IMR-90 (cell line): ENCODE measurements around the gene TEAD4. TPM values are rescaled to one million over a fixed set of nuclear protein-coding genes. Genes with fewer than 3 reads are reported as not detected.

ENCODE experiments used
- ATAC-seq: fragments of 200-7000 bp; cut with Tn5 transposase; 2 replicates; pipeline ENCODE4 v1.9.1; 2020; ENCODE audit warnings: low read depth, mild to moderate bottlenecking, moderate library complexity
- BruUV-seq: library from RNA; stranded (reverse); fragments of 400-500 nt; replicated peaks from 2 replicates; lab custom pipeline; 2021; lab: Mats Ljungman, UMichigan
- CTCF ChIA-PET: fragments of 300-600 bp; formaldehyde crosslinking; extraction: SDS; loops from one replicate; lab custom pipeline; 2021; ENCODE audit warnings: antibody characterized with exemption; lab: Yijun Ruan, JAX
- POLR2A ChIA-PET: fragments of 300-600 bp; sonication (Branson Sonifier 250); formaldehyde crosslinking; loops from one replicate; lab custom pipeline; 2022; ENCODE audit warnings: antibody characterized with exemption; ENCODE audit not compliant: unreplicated experiment; lab: Charles Lee
- DNase-seq: peaks from one replicate; pipeline ENCODE4 v3.0.0; 2013
- H2AFZ ChIP-seq: replicated peaks from 2 replicates; pipeline ENCODE3; 2013; ENCODE audit warnings: low read length, mild to moderate bottlenecking; ENCODE audit not compliant: poor library complexity
- H2AK5ac ChIP-seq: 2 replicates; pipeline ENCODE4 v1.6.1; 2013; ENCODE audit warnings: low read depth, low read length, inconsistent platforms
- H2AK9ac ChIP-seq: replicated peaks from 2 replicates; pipeline ENCODE3; 2013; ENCODE audit warnings: mild to moderate bottlenecking, low read depth, low read length, moderate library complexity; ENCODE audit not compliant: poor library complexity
- H2BK120ac ChIP-seq: 2 replicates; pipeline ENCODE4 v1.6.1; 2013; ENCODE audit warnings: low read depth, low read length, inconsistent platforms
- H2BK15ac ChIP-seq: 3 replicates; pipeline ENCODE4 v1.6.1; 2013; ENCODE audit warnings: low read depth, low read length, inconsistent platforms
- H2BK20ac ChIP-seq: 2 replicates; pipeline ENCODE4 v1.6.1; 2013; ENCODE audit warnings: low read depth, mild to moderate bottlenecking, inconsistent platforms, low read length, moderate library complexity
- H2BK5ac ChIP-seq: 2 replicates; pipeline ENCODE4 v1.6.1; 2013; ENCODE audit warnings: mild to moderate bottlenecking, low read depth, low read length, inconsistent platforms; ENCODE audit not compliant: poor library complexity, severe bottlenecking
- H3K14ac ChIP-seq: replicated peaks from 2 replicates; pipeline ENCODE4 v1.6.1; 2013; ENCODE audit warnings: low read depth, low read length, inconsistent platforms
- H3K18ac ChIP-seq: 2 replicates; pipeline ENCODE4 v1.6.1; 2013; ENCODE audit warnings: low read depth, low read length, control low read depth
- H3K23ac ChIP-seq: 2 replicates; pipeline ENCODE4 v1.6.1; 2013; ENCODE audit warnings: low read depth, low read length, inconsistent platforms
- H3K27ac ChIP-seq: 2 replicates; pipeline ENCODE4 v1.5.1; 2013; ENCODE audit warnings: mild to moderate bottlenecking, control low read depth, low read length; ENCODE audit not compliant: insufficient read depth
- H3K27me3 ChIP-seq: 2 replicates; pipeline ENCODE4 v1.6.1; 2013; ENCODE audit warnings: low read length; ENCODE audit not compliant: control insufficient read depth, insufficient read depth
- H3K36me3 ChIP-seq: 2 replicates; pipeline ENCODE4 v1.6.1; 2013; ENCODE audit warnings: low read length, mixed read lengths; ENCODE audit not compliant: control insufficient read depth, insufficient read depth
- H3K4ac ChIP-seq: 2 replicates; pipeline ENCODE4 v1.6.1; 2013; ENCODE audit warnings: low read depth, low read length, inconsistent platforms
- H3K4me1 ChIP-seq: 2 replicates; pipeline ENCODE4 v1.6.1; 2013; ENCODE audit warnings: low read length, mixed read lengths; ENCODE audit not compliant: control insufficient read depth, insufficient read depth
- H3K4me2 ChIP-seq: 2 replicates; pipeline ENCODE4 v1.6.1; 2013; ENCODE audit warnings: low read depth, mild to moderate bottlenecking, control low read depth, low read length, moderate library complexity
- H3K4me3 ChIP-seq: 2 replicates; pipeline ENCODE4 v1.5.1; 2013; ENCODE audit warnings: low read depth, mild to moderate bottlenecking, control low read depth, low read length, moderate library complexity; ENCODE audit not compliant: insufficient read depth
- H3K56ac ChIP-seq: 2 replicates; pipeline ENCODE4 v1.6.1; 2013; ENCODE audit warnings: low read length, inconsistent platforms; ENCODE audit not compliant: insufficient read depth; ENCODE audit errors: extremely low read depth
- H3K79me1 ChIP-seq, 2 experiments: 2 replicates each; pipeline ENCODE4 v1.6.1; 2013; ENCODE audit warnings: low read length in 2 of 2, inconsistent platforms in 1 of 2, low read depth in 1 of 2
- H3K9ac ChIP-seq: 2 replicates; pipeline ENCODE4 v1.6.1; 2013; ENCODE audit warnings: low read depth, low read length, control low read depth
- H3K9me1 ChIP-seq: 2 replicates; pipeline ENCODE4 v1.6.1; 2013; ENCODE audit warnings: low read length, inconsistent platforms; ENCODE audit not compliant: insufficient read depth
- H3K9me3 ChIP-seq: 2 replicates; pipeline ENCODE4 v1.6.1; 2013; ENCODE audit warnings: low read length; ENCODE audit not compliant: control insufficient read depth, insufficient read depth
- H4K20me1 ChIP-seq: 2 replicates; pipeline ENCODE4 v1.6.1; 2013; ENCODE audit warnings: low read length, inconsistent platforms; ENCODE audit not compliant: insufficient read depth
- H4K5ac ChIP-seq: 2 replicates; pipeline ENCODE4 v1.6.1; 2013; ENCODE audit warnings: mild to moderate bottlenecking, low read depth, low read length, control low read depth
- H4K8ac ChIP-seq, 2 experiments: 2 replicates each; pipeline ENCODE4 v1.6.1; 2013; ENCODE audit warnings: low read depth in 2 of 2, low read length in 2 of 2, control low read depth in 1 of 2, inconsistent platforms in 1 of 2
- H4K91ac ChIP-seq: 2 replicates; pipeline ENCODE4 v1.6.1; 2013; ENCODE audit warnings: low read depth, low read length, inconsistent platforms; ENCODE audit not compliant: insufficient read depth
- CEBPB ChIP-seq: IDR thresholded peaks from 2 replicates; pipeline ENCODE4 v1.6.1; 2012; ENCODE audit warnings: low read depth, low read length, improper control_type of control experiment
- CHD1 ChIP-seq: IDR thresholded peaks from 2 replicates; pipeline ENCODE4 v1.6.1; 2012; ENCODE audit warnings: low read depth, low read length, improper control_type of control experiment
- MAZ ChIP-seq: IDR thresholded peaks from 2 replicates; pipeline ENCODE4 v1.6.1; 2012; ENCODE audit warnings: low read depth, mild to moderate bottlenecking, low read length, improper control_type of control experiment, moderate library complexity, borderline replicate concordance
- WGBS, 2 experiments: methylation state at CpG; one replicate each; pipeline versions ENCODE4 v1.1.5 to v1.1.7; 2013; ENCODE audit warnings: missing lambda C conversion rate in 2 of 2; ENCODE audit not compliant: insufficient read length in 1 of 2; ENCODE audit errors: extremely low coverage in 2 of 2; 5-methylcytosine and 5-hydroxymethylcytosine counted together
- dilution Hi-C: fragments of 300-500 bp; cut with HindIII; formaldehyde crosslinking; loops from one replicate; pipeline ENCODE4 v1.14.3; 2018; ENCODE audit warnings: low sequenced_read_pairs; ENCODE audit not compliant: unreplicated experiment
- in situ Hi-C: fragments of 300-500 bp; cut with MboI; formaldehyde crosslinking; loops from 3 replicates; pipeline ENCODE4 v1.14.3; 2019; ENCODE audit warnings: low sequenced_read_pairs, inconsistent platforms, mixed read lengths
- intact Hi-C: fragments of 100-400 bp; cut with micrococcal nuclease; formaldehyde crosslinking; loops from 2 replicates; pipeline ENCODE4 v1.10.0; 2022
- polyA plus RNA-seq, 3 experiments: library from polyadenylated mRNA; depleted of rRNA; stranded (reverse); fragments of >200 nt; gene quantifications; 2 replicates each; pipeline ENCODE4 v1.2.3, GENCODE V29; 2012; ENCODE audit warnings: low replicate concordance in 1 of 3
- total RNA-seq: library from RNA; depleted of rRNA; stranded (reverse); fragments of >200 nt; gene quantifications from 2 replicates; pipeline ENCODE4 v1.2.3, GENCODE V29; 2012

Gene TEAD4
- total and polyA plus RNA-seq, 2 of the 4 experiments (the other 2 are of a cell fraction) = 8.8 to 24.9 TPM

DNA sequence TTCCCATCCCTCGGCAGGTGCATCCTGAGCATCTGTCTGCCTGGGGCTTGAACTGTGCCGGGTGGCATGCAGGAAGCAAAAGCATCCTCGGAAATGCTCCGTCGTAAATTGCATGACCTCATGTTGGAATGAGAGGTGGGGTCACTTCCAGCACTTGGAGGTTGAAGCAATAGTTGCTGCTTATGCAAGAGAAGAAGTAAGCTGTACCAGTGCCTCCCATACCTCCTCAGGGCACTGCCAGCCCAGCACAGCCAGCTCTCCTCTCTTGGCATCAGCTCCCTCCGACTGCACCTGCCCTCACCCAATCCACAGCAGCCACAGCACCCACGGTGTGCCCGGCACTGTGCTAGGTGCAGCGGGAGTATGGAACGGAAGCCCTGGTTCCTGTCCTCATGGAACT, 11.5 kb downstream of the TEAD4 start:
- dilution Hi-C loops (no loop called here), in situ Hi-C loops (no loop called here)

More for the DNA sequence above, 11.5 kb downstream of the TEAD4 start:
- Histone ChIP-seq H2BK120ac (no peak overlapping the region), H3K4ac (no peak overlapping the region), H4K20me1 (peaks cover 10% of the 10 kb centered on the region), H3K27me3 (no peaks in the 10 kb centered on the region), H3K9ac (no peak overlapping the region), H2BK20ac (no peak overlapping the region), H3K14ac (no peak overlapping the region), H4K5ac (no peak overlapping the region), H4K91ac (no peak overlapping the region), H3K9me3 (no peaks in the 10 kb centered on the region), H3K18ac (no peak overlapping the region), H2AK5ac (no peak overlapping the region), H3K56ac (no peak overlapping the region), H3K79me1 (peaks cover 28 to 57% of the 10 kb centered on the region in 2 experiments), H3K4me3 (no peak overlapping the region), H2AK9ac (no peak overlapping the region), H3K9me1 (peaks cover 18% of the 10 kb centered on the region), H2AFZ (no peak overlapping the region), H4K8ac (no peak overlapping the region), H3K36me3 (peaks cover 2% of the 10 kb centered on the region; the same call in 1 of the 2 replicates), H3K23ac (no peak overlapping the region), H3K27ac (no peak overlapping the region), H3K4me2 (no peak overlapping the region), H2BK15ac (no peak overlapping the region), H2BK5ac (no peak overlapping the region), H3K4me1 (no peaks in the 10 kb centered on the region)
- ChIA-PET POLR2A (no interaction called here), CTCF (no interaction called here)
- ATAC-seq = no peak
- no peak for DNase-seq
- no TSS peak for BruUV-seq
- WGBS, 2 experiments = no CpG with 5 or more reads among the region's 10 CpGs
- intact Hi-C loops = no loop called here
- no peak for TF ChIP-seq CHD1
- TF ChIP-seq CEBPB = peak; percentile 21; the same call in 1 of the 2 replicates
- no peak for TF ChIP-seq MAZ
